Measurements from ENCODE around the gene HNRNPUL1.
A peak's percentile ranks its signal among the peaks of the same experiment; 100 is the strongest.
"Not testable (repeated sequence)": the region's sequence is repeated elsewhere in the genome, so short reads cannot be mapped to it uniquely, and the experiment has no call there.

Gene HNRNPUL1

GRCh38 chr19:41341669-41342490, 77.7 kb downstream of the HNRNPUL1 start:
- no peaks in the 10 kb centered on the region for H3K9me3 ChIP-seq
- H3K4me1 ChIP-seq = no peaks in the 10 kb centered on the region
- in situ Hi-C loops (cut with MboI; ENCODE audit: low sequenced_read_pairs) = no loop called here
- no peak overlapping the region for H3K4me3 ChIP-seq
- DNase-seq (ENCODE audit: low spot score in 2 of 2) = no peak
- no peaks in the 10 kb centered on the region for H3K27me3 ChIP-seq (ENCODE audit: low read depth)
- H3K36me3 ChIP-seq (replicated peaks) = peaks cover 30% of the 10 kb centered on the region

GRCh38 chr19:41344162-41344561, 80.0 kb downstream of the HNRNPUL1 start:
- H3K27me3 ChIP-seq (ENCODE audit: low read depth) = no peaks in the 10 kb centered on the region
- no peak overlapping the region for H3K4me3 ChIP-seq
- no peaks in the 10 kb centered on the region for H3K4me1 ChIP-seq
- DNase-seq (ENCODE audit: low spot score in 2 of 2) = no peak
- peaks cover 27% of the 10 kb centered on the region for H3K36me3 ChIP-seq (replicated peaks)
- no peaks in the 10 kb centered on the region for H3K9me3 ChIP-seq
- in situ Hi-C loops (cut with MboI; ENCODE audit: low sequenced_read_pairs) = no loop called here

- in situ Hi-C loops (cut with MboI; ENCODE audit: low sequenced_read_pairs); H3K27me3 ChIP-seq (ENCODE audit: low read depth); H3K9me3 ChIP-seq; H3K4me1 ChIP-seq; H3K4me3 ChIP-seq; DNase-seq (ENCODE audit: low spot score in 2 of 2): not testable (repeated sequence)
- H3K36me3 ChIP-seq (replicated peaks) = peaks cover 16% of the 10 kb centered on the region
These were observed 82.7 kb downstream of the HNRNPUL1 start for GRCh38 chr19:41346916-41347315.

- H3K4me3 ChIP-seq = peak overlapping the region; percentile 73
These were observed 86.7 kb downstream of the HNRNPUL1 start for GRCh38 chr19:41350735-41351338.

GRCh38 chr19:41351339-41352245, 87.4 kb downstream of the HNRNPUL1 start:
- H3K36me3 ChIP-seq (replicated peaks) = no peaks in the 10 kb centered on the region; the same call in 1 of the 2 replicates
- no peaks in the 10 kb centered on the region for H3K27me3 ChIP-seq (ENCODE audit: low read depth)
- H3K4me3 ChIP-seq = peak overlapping the region; percentile 73
- in situ Hi-C loops (cut with MboI; ENCODE audit: low sequenced_read_pairs) = no loop called here
- no peaks in the 10 kb centered on the region for H3K9me3 ChIP-seq
- peak; percentile 41 to 78 for DNase-seq (ENCODE audit: low spot score in 2 of 2)
- H3K4me1 ChIP-seq = peaks cover 3% of the 10 kb centered on the region; the same call in 1 of the 2 replicates

More at GRCh38 chr19:41350735-41351338, 86.7 kb downstream of the HNRNPUL1 start:
- in situ Hi-C loops (cut with MboI; ENCODE audit: low sequenced_read_pairs) = no loop called here
- Histone ChIP-seq H3K9me3 (no peaks in the 10 kb centered on the region), H3K4me1 (peaks cover 3% of the 10 kb centered on the region; the same call in 1 of the 2 replicates), H3K27me3 (ENCODE audit: low read depth) (no peaks in the 10 kb centered on the region), H3K36me3 (replicated peaks) (peaks cover 6% of the 10 kb centered on the region)
- DNase-seq (ENCODE audit: low spot score in 2 of 2) = no peak

- peak overlapping the region; percentile 73 for H3K4me3 ChIP-seq
- peaks cover 3% of the 10 kb centered on the region; the same call in 1 of the 2 replicates for H3K4me1 ChIP-seq
- DNase-seq (ENCODE audit: low spot score in 2 of 2) = no peak
- H3K27me3 ChIP-seq (ENCODE audit: low read depth) = no peaks in the 10 kb centered on the region
- H3K9me3 ChIP-seq = no peaks in the 10 kb centered on the region
- H3K36me3 ChIP-seq (replicated peaks) = no peaks in the 10 kb centered on the region; the same call in 1 of the 2 replicates
- in situ Hi-C loops (cut with MboI; ENCODE audit: low sequenced_read_pairs) = no loop called here
These were observed 88.1 kb downstream of the HNRNPUL1 start for GRCh38 chr19:41352279-41352608.

GRCh38 chr19:41352609-41353465, 88.7 kb downstream of the HNRNPUL1 start:
- Histone ChIP-seq H3K4me1 (peaks cover 3% of the 10 kb centered on the region; the same call in 1 of the 2 replicates), H3K9me3 (no peaks in the 10 kb centered on the region), H3K36me3 (replicated peaks) (no peaks in the 10 kb centered on the region), H3K27me3 (ENCODE audit: low read depth) (no peaks in the 10 kb centered on the region), H3K4me3 (peak overlapping the region; percentile 73)
- in situ Hi-C loops (cut with MboI; ENCODE audit: low sequenced_read_pairs) = no loop called here
- DNase-seq (ENCODE audit: low spot score in 2 of 2) = peak in 1 of 2 experiments; percentile 78

- DNase-seq (ENCODE audit: low spot score in 2 of 2) = peak; percentile 58 to 88
- no peaks in the 10 kb centered on the region for H3K9me3 ChIP-seq
These were observed 89.5 kb downstream of the HNRNPUL1 start, which contains the start of gene TGFB1 for GRCh38 chr19:41353466-41354342. TSS of gene TGFB1 (minus strand) at chr19:41353922. CDS start at chr19:41353044, 878 bp downstream.

GRCh38 chr19:41354343-41354953, 90.3 kb downstream of the HNRNPUL1 start:
- Histone ChIP-seq H3K4me1 (peaks cover 3% of the 10 kb centered on the region; the same call in 1 of the 2 replicates), H3K4me3 (peak overlapping the region; percentile 73), H3K27me3 (ENCODE audit: low read depth) (no peaks in the 10 kb centered on the region), H3K36me3 (replicated peaks) (no peaks in the 10 kb centered on the region), H3K9me3 (no peaks in the 10 kb centered on the region)
- in situ Hi-C loops (cut with MboI; ENCODE audit: low sequenced_read_pairs) = no loop called here
- no peak for DNase-seq (ENCODE audit: low spot score in 2 of 2)

More at GRCh38 chr19:41353466-41354342, 89.5 kb downstream of the HNRNPUL1 start, which contains the start of gene TGFB1:
- no peaks in the 10 kb centered on the region for H3K36me3 ChIP-seq (replicated peaks)
- peak within 1 kb of the TSS; percentile 73 for H3K4me3 ChIP-seq
- in situ Hi-C loops (cut with MboI; ENCODE audit: low sequenced_read_pairs) = no loop called here
- peaks cover 3% of the 10 kb centered on the region; the same call in 1 of the 2 replicates for H3K4me1 ChIP-seq
- no peaks in the 10 kb centered on the region for H3K27me3 ChIP-seq (ENCODE audit: low read depth)

- Histone ChIP-seq H3K4me3 (no peak overlapping the region), H3K9me3 (no peaks in the 10 kb centered on the region), H3K4me1 (peaks cover 3% of the 10 kb centered on the region; the same call in 1 of the 2 replicates), H3K27me3 (ENCODE audit: low read depth) (no peaks in the 10 kb centered on the region), H3K36me3 (replicated peaks) (no peaks in the 10 kb centered on the region)
- in situ Hi-C loops (cut with MboI; ENCODE audit: low sequenced_read_pairs) = no loop called here
- no peak for DNase-seq (ENCODE audit: low spot score in 2 of 2)
These were observed 90.9 kb downstream of the HNRNPUL1 start for GRCh38 chr19:41355035-41355434.

- Histone ChIP-seq H3K36me3 (replicated peaks) (no peaks in the 10 kb centered on the region), H3K9me3 (no peaks in the 10 kb centered on the region), H3K4me1 (peaks cover 3% of the 10 kb centered on the region; the same call in 1 of the 2 replicates), H3K27me3 (ENCODE audit: low read depth) (no peaks in the 10 kb centered on the region), H3K4me3 (no peak overlapping the region)
- in situ Hi-C loops (cut with MboI; ENCODE audit: low sequenced_read_pairs) = no loop called here
- no peak for DNase-seq (ENCODE audit: low spot score in 2 of 2)
These were observed 91.6 kb downstream of the HNRNPUL1 start for GRCh38 chr19:41355802-41356201.

Measured in HAP-1 (cell line).